ENCODE measurements around the gene SCARB1.
A peak's percentile ranks its signal among the peaks of the same experiment; 100 is the strongest.

SCARB1 gene

GRCh38 chr12:124734224-124734788 is 129.4 kb downstream of the SCARB1 start (continued):
- TF ChIP-seq CTCF (tag by site-specific recombination; IDR thresholded peaks at IDR 0.05) (0 out of 2 replicates have a peak, but pooled peaks have one; percentile 8), ZNF121 (tag by site-specific recombination; IDR thresholded peaks at IDR 0.05) (peak; percentile 29; the same call in 1 of the 2 replicates), REPIN1 (tag by site-specific recombination; IDR thresholded peaks at IDR 0.05; ENCODE audit: low read depth) (no peak), ZNF426 (tag by site-specific recombination; IDR thresholded peaks at IDR 0.05) (no peak), WT1 (tag by site-specific recombination; IDR thresholded peaks at IDR 0.05) (peak; percentile 69), SALL2 (tag by site-specific recombination; IDR thresholded peaks at IDR 0.05; ENCODE audit: borderline replicate concordance) (no peak), ZBTB8A (tag by site-specific recombination; IDR thresholded peaks at IDR 0.05) (no peak), ZNF19 (tag by site-specific recombination; IDR thresholded peaks at IDR 0.05; ENCODE audit: low read depth) (no peak), ZNF670 (tag by site-specific recombination; IDR thresholded peaks at IDR 0.05; ENCODE audit: low read depth) (no peak), ZNF292 (tag by site-specific recombination; IDR thresholded peaks at IDR 0.05; ENCODE audit: borderline replicate concordance, low read depth) (no peak), ZNF639 (tag by site-specific recombination; IDR thresholded peaks at IDR 0.05) (no peak), ZNF23 (tag by site-specific recombination; IDR thresholded peaks at IDR 0.05; ENCODE audit: borderline replicate concordance) (no peak), ZNF433 (tag by site-specific recombination; IDR thresholded peaks at IDR 0.05; ENCODE audit: low read depth) (no peak), ZIC2 (tag by site-specific recombination; IDR thresholded peaks at IDR 0.05) (peak; percentile 97), ZNF394 (tag by site-specific recombination; IDR thresholded peaks at IDR 0.05; ENCODE audit: borderline replicate concordance) (no peak), ZNF549 (tag by site-specific recombination; IDR thresholded peaks at IDR 0.05) (no peak), ZNF274 (IDR thresholded peaks at IDR 0.05; ENCODE audit: low read length) (no peak), ZNF274 (tag by site-specific recombination; IDR thresholded peaks at IDR 0.05; ENCODE audit: borderline replicate concordance) (no peak), ZNF792 (tag by site-specific recombination; IDR thresholded peaks at IDR 0.05) (no peak), GLIS2 (tag by site-specific recombination; IDR thresholded peaks at IDR 0.05) (peak; percentile 72), GFI1B (tag by site-specific recombination; IDR thresholded peaks at IDR 0.05) (no peak), ZNF488 (tag by site-specific recombination; IDR thresholded peaks at IDR 0.05) (no peak), ZNF248 (tag by site-specific recombination; IDR thresholded peaks at IDR 0.05) (no peak), ZFP37 (tag by site-specific recombination; IDR thresholded peaks at IDR 0.05) (no peak), ZNF324 (tag by site-specific recombination; IDR thresholded peaks at IDR 0.05) (no peak), RBAK (tag by site-specific recombination; IDR thresholded peaks at IDR 0.05) (no peak), ZNF2 (tag by site-specific recombination; IDR thresholded peaks at IDR 0.05) (no peak), ZBTB7A (tag by site-specific recombination; IDR thresholded peaks at IDR 0.05; ENCODE audit: low read depth) (no peak), GLI4 (tag by site-specific recombination; IDR thresholded peaks at IDR 0.05) (no peak), HOXC10 (CRISPR knock-in tag; IDR thresholded peaks at IDR 0.05) (no peak), ZFHX2 (tag by site-specific recombination; conservative IDR thresholded peaks at IDR 0.05) (no peak), ZNF654 (tag by site-specific recombination; IDR thresholded peaks at IDR 0.05; ENCODE audit: low read depth) (no peak), HOXD13 (CRISPR knock-in tag; IDR thresholded peaks at IDR 0.05; ENCODE audit: borderline replicate concordance) (no peak), KLF1 (tag by site-specific recombination; IDR thresholded peaks at IDR 0.05) (no peak), ZNF169 (tag by site-specific recombination; IDR thresholded peaks at IDR 0.05) (no peak), ZBTB17 (tag by site-specific recombination; IDR thresholded peaks at IDR 0.05) (peak; percentile 47; the same call in 1 of the 2 replicates), ZNF658 (tag by site-specific recombination; IDR thresholded peaks at IDR 0.05) (no peak), SCRT2 (tag by site-specific recombination; IDR thresholded peaks at IDR 0.05) (no peak)
- TF ChIP-seq, protein P1, sequence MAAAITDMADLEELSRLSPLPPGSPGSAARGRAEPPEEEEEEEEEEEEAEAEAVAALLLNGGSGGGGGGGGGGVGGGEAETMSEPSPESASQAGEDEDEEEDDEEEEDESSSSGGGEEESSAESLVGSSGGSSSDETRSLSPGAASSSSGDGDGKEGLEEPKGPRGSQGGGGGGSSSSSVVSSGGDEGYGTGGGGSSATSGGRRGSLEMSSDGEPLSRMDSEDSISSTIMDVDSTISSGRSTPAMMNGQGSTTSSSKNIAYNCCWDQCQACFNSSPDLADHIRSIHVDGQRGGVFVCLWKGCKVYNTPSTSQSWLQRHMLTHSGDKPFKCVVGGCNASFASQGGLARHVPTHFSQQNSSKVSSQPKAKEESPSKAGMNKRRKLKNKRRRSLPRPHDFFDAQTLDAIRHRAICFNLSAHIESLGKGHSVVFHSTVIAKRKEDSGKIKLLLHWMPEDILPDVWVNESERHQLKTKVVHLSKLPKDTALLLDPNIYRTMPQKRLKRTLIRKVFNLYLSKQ (tag by site-specific recombination; IDR thresholded peaks at IDR 0.05; ENCODE audit: borderline replicate concordance), result no peak
